ENCODE measurements around the gene DNAJC9. TPM values are rescaled to one million over a fixed set of nuclear protein-coding genes. Genes with fewer than 3 reads are reported as not detected.

DNAJC9 gene
- total and polyA plus RNA-seq, 2 of the 4 experiments (the other 2 are of a cell fraction), result 20.0 to 28.7 TPM

GRCh38 chr10:73261362-73261995, 14.4 kb upstream of the DNAJC9 start:
- H3K27ac ChIP-seq (ENCODE audit: insufficient read depth, low read length), result no peak overlapping the region
- WGBS, 2 experiments (ENCODE audit: extremely low coverage in 2 of 2, insufficient read length in 1 of 2), result 100% methylated on average over 1 of the region's 9 CpGs; no CpG with 5 or more reads in 1 of the 2 experiments

More at GRCh38 chr10:73261362-73261995, 14.4 kb upstream of the DNAJC9 start:
- dilution Hi-C loops (cut with HindIII; ENCODE audit: low sequenced_read_pairs, unreplicated experiment) (no loop called here), in situ Hi-C loops (cut with MboI; ENCODE audit: low sequenced_read_pairs) (loop anchor here (25.0 kb wide), 1 partner anchor 376 kb away; the partner anchor contains the start of gene MYOZ1), intact Hi-C loops (cut with micrococcal nuclease) (loop anchor here (5.0 kb wide), 1 partner anchor 381 kb away; the partner anchor contains the start of gene MYOZ1)
- BruUV-seq (replicated peaks), result no TSS peak
- Histone ChIP-seq H2AFZ (replicated peaks; ENCODE audit: low read length, poor library complexity) (no peak overlapping the region), H4K91ac (ENCODE audit: insufficient read depth, low read depth, low read length) (no peak overlapping the region), H3K27me3 (ENCODE audit: control insufficient read depth, insufficient read depth, low read length) (no peaks in the 10 kb centered on the region), H3K36me3 (ENCODE audit: control insufficient read depth, insufficient read depth, low read length) (no peaks in the 10 kb centered on the region), H3K4me3 (ENCODE audit: insufficient read depth, low read depth, low read length) (no peak overlapping the region), H4K8ac (ENCODE audit: low read depth in 2 of 2, low read length in 2 of 2) (no peak overlapping the region), H3K79me1 (ENCODE audit: low read depth in 1 of 2, low read length in 2 of 2) (no peaks in the 10 kb centered on the region), H2AK5ac (ENCODE audit: low read depth, low read length) (no peak overlapping the region), H2BK5ac (ENCODE audit: low read depth, low read length, poor library complexity, severe bottlenecking) (no peak overlapping the region), H2BK120ac (ENCODE audit: low read depth, low read length) (peak overlapping the region; percentile 42), H2BK20ac (ENCODE audit: low read depth, low read length) (no peak overlapping the region), H3K4me2 (ENCODE audit: low read depth, low read length) (no peak overlapping the region), H3K4ac (ENCODE audit: low read depth, low read length) (no peak overlapping the region), H3K9me1 (ENCODE audit: insufficient read depth, low read length) (no peaks in the 10 kb centered on the region), H3K56ac (ENCODE audit: extremely low read depth, insufficient read depth, low read length) (no peak overlapping the region), H4K5ac (ENCODE audit: low read depth, low read length) (no peak overlapping the region), H2AK9ac (replicated peaks; ENCODE audit: low read depth, low read length, poor library complexity) (no peak overlapping the region), H3K9ac (ENCODE audit: low read depth, low read length) (no peak overlapping the region), H3K23ac (ENCODE audit: low read depth, low read length) (no peak overlapping the region), H3K18ac (ENCODE audit: low read depth, low read length) (no peak overlapping the region), H4K20me1 (ENCODE audit: insufficient read depth, low read length) (no peaks in the 10 kb centered on the region), H3K14ac (replicated peaks; ENCODE audit: low read depth, low read length) (no peak overlapping the region), H3K4me1 (ENCODE audit: control insufficient read depth, insufficient read depth, low read length) (no peaks in the 10 kb centered on the region), H2BK15ac (ENCODE audit: low read depth, low read length) (no peak overlapping the region), H3K9me3 (ENCODE audit: control insufficient read depth, insufficient read depth, low read length) (no peaks in the 10 kb centered on the region)
- ChIA-PET POLR2A (ENCODE audit: unreplicated experiment) (no interaction called here), CTCF (no interaction called here)
- DNase-seq (no peak), ATAC-seq (ENCODE audit: low read depth) (no peak)
- no peak for TF ChIP-seq CEBPB (IDR thresholded peaks at IDR 0.05; ENCODE audit: low read depth, low read length)
- no peak for TF ChIP-seq CTCF (conservative IDR thresholded peaks at IDR 0.05; ENCODE audit: low read depth, low read length)
- no peak for TF ChIP-seq RFX5 (IDR thresholded peaks at IDR 0.05; ENCODE audit: low read depth, low read length)
- no peak for TF ChIP-seq ELK1 (IDR thresholded peaks at IDR 0.05; ENCODE audit: borderline replicate concordance, low read depth, low read length)
- no peak for TF ChIP-seq CHD1 (IDR thresholded peaks at IDR 0.05; ENCODE audit: low read depth, low read length)
- no peak for TF ChIP-seq NFE2L2 (IDR thresholded peaks at IDR 0.05; ENCODE audit: low read depth, low read length)
- no peak for TF ChIP-seq BHLHE40 (IDR thresholded peaks at IDR 0.05; ENCODE audit: low read depth, low read length)
